Fibroblast of lung (primary cell): ENCODE data around the gene ADRB2. TPM values are rescaled to one million over a fixed set of nuclear protein-coding genes. Genes with fewer than 3 reads are reported as not detected.

Experiments
- DNase-seq, 2 donors: peaks; one replicate each; pipeline versions ENCODE4 v3.0.0 to v3.0.0-alpha.2; 2010; ENCODE audit warnings: low read depth in 2 of 2
- H2AFZ ChIP-seq: 2 replicates; pipeline ENCODE4 v1.5.1; 2012; ENCODE audit warnings: low read length, control low read depth, inconsistent platforms
- H3K27ac ChIP-seq: 2 replicates; pipeline ENCODE4 v1.5.1; 2011; ENCODE audit warnings: low read length, control low read depth; ENCODE audit not compliant: insufficient read depth
- H3K27me3 ChIP-seq: 2 replicates; pipeline ENCODE4 v1.5.1; 2011; ENCODE audit warnings: mild to moderate bottlenecking, low read length; ENCODE audit not compliant: control insufficient read depth, insufficient read depth
- H3K36me3 ChIP-seq: 2 replicates; pipeline ENCODE4 v1.5.1; 2011; ENCODE audit warnings: low read length; ENCODE audit not compliant: control insufficient read depth, insufficient read depth
- H3K4me1 ChIP-seq: 2 replicates; pipeline ENCODE4 v1.5.1; 2011; ENCODE audit warnings: low read length; ENCODE audit not compliant: control insufficient read depth, insufficient read depth; ENCODE audit errors: extremely low read depth
- H3K4me2 ChIP-seq: 2 replicates; pipeline ENCODE4 v1.5.1; 2011; ENCODE audit warnings: low read length, control low read depth; ENCODE audit not compliant: insufficient read depth; ENCODE audit errors: extremely low read depth
- H3K4me3 ChIP-seq, 4 experiments: fragments of 200-600 bp in 1 of 4; sonication (generic) in 1 of 4; replicated peaks in 1 of 4; 2 replicates each; pipeline ENCODE4 v1.5.1; 2011 to 2016; ENCODE audit warnings: low read length in 4 of 4, low read depth in 3 of 4, mild to moderate bottlenecking in 3 of 4, control low read depth in 2 of 4, inconsistent platforms in 1 of 4, mixed read lengths in 1 of 4; ENCODE audit not compliant: insufficient read depth in 1 of 4; ENCODE audit errors: control extremely low read depth in 1 of 4
- H3K79me2 ChIP-seq: 2 replicates; pipeline ENCODE4 v1.5.1; 2012; ENCODE audit warnings: mild to moderate bottlenecking, low read length, inconsistent platforms; ENCODE audit not compliant: control insufficient read depth, insufficient read depth
- H3K9ac ChIP-seq: 2 replicates; pipeline ENCODE4 v1.5.1; 2011; ENCODE audit warnings: mild to moderate bottlenecking, low read length, control low read depth; ENCODE audit not compliant: insufficient read depth
- H3K9me3 ChIP-seq: 2 replicates; pipeline ENCODE4 v1.5.1; 2012; ENCODE audit warnings: low read depth, low read length; ENCODE audit not compliant: control insufficient read depth, insufficient read depth
- H4K20me1 ChIP-seq: 2 replicates; pipeline ENCODE4 v1.5.1; 2011; ENCODE audit warnings: low read length; ENCODE audit not compliant: control insufficient read depth, insufficient read depth; ENCODE audit errors: extremely low read depth
- CTCF ChIP-seq, 2 donors: IDR thresholded peaks in 1 of 2; conservative IDR thresholded peaks in 1 of 2; 1 replicate in 1 of 2; 2 replicates in 1 of 2; pipeline ENCODE4 v1.5.1; 2011 to 2012; ENCODE audit warnings: low read length in 2 of 2, control low read depth in 1 of 2, inconsistent platforms in 1 of 2, low read depth in 1 of 2, mild to moderate bottlenecking in 1 of 2
- EZH2 ChIP-seq: IDR thresholded peaks from 2 replicates; pipeline ENCODE4 v1.5.1; 2012; ENCODE audit warnings: low read length, control low read depth, mild to moderate bottlenecking; ENCODE audit errors: missing control alignments
- polyA plus RNA-seq, 2 donors: library from polyadenylated mRNA; depleted of rRNA in 1 of 2; stranded (reverse) in 1 of 2; unstranded in 1 of 2; fragments of >200 nt; gene quantifications; 2 replicates each; pipeline ENCODE4 v1.2.1, GENCODE V29; 2011 to 2012; ENCODE audit warnings: missing spikeins in 1 of 2
- total RNA-seq: library from RNA; depleted of rRNA; stranded (reverse); fragments of >200 nt; gene quantifications from 2 replicates; pipeline ENCODE4 v1.2.1, GENCODE V29; 2014

The ADRB2 gene
- total and polyA plus RNA-seq, 2 donors (not counting 1 experiment from before 2014, with no cell fraction given), result 0.60 to 4.5 TPM

- Histone ChIP-seq H3K79me2 (no peaks in the 10 kb centered on the region), H3K27ac (no peak overlapping the region), H3K9me3 (no peaks in the 10 kb centered on the region), H3K9ac (no peak overlapping the region), H4K20me1 (no peaks in the 10 kb centered on the region), H2AFZ (no peak overlapping the region), H3K4me2 (no peak overlapping the region), H3K4me3 (no peak overlapping the region), H3K36me3 (no peaks in the 10 kb centered on the region), H3K4me1 (no peaks in the 10 kb centered on the region), H3K27me3 (no peaks in the 10 kb centered on the region)
- TF ChIP-seq CTCF (conservative IDR thresholded peaks at IDR 0.05 in 1 of 2, IDR thresholded peaks at IDR 0.05 in 1 of 2; ENCODE audit: low read depth in 1 of 2, low read length in 2 of 2) (no peak), EZH2 (no peak)
- no peak for DNase-seq
These were observed 10.8 kb upstream of the ADRB2 start for GRCh38 chr5:148815578-148815977.

- Histone ChIP-seq H3K9me3 (no peaks in the 10 kb centered on the region), H3K79me2 (no peaks in the 10 kb centered on the region), H3K9ac (no peak overlapping the region), H3K27ac (no peak overlapping the region), H4K20me1 (no peaks in the 10 kb centered on the region), H3K4me3 (no peak overlapping the region), H3K27me3 (no peaks in the 10 kb centered on the region), H3K36me3 (no peaks in the 10 kb centered on the region), H3K4me1 (no peaks in the 10 kb centered on the region), H3K4me2 (no peak overlapping the region), H2AFZ (no peak overlapping the region)
- no peak for DNase-seq
- TF ChIP-seq EZH2 (no peak), CTCF (conservative IDR thresholded peaks at IDR 0.05 in 1 of 2, IDR thresholded peaks at IDR 0.05 in 1 of 2; ENCODE audit: low read depth in 1 of 2, low read length in 2 of 2) (no peak)
These were observed 10.1 kb upstream of the ADRB2 start for GRCh38 chr5:148816357-148816756.

DNA sequence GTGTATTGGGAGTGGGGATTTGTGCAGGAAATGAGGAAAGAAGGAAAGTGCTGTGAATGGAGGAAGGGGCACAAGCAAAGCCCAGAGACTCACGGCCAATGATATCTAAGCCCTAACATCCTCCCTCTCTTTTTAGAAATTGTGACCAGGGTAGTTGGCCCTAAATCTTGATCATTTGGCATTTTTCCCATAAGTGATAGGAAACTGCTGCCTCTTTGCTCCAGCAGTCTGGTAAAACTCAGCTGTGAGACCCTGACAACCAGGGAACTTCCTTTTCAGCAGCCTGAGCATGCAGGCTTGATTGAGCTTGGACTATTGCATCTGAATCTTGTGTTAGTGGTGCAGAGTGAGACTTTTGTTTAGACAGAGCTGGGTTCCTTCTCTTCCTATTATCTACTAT lies 9.6 kb upstream of the ADRB2 start:
- no peak for TF ChIP-seq CTCF (conservative IDR thresholded peaks at IDR 0.05 in 1 of 2, IDR thresholded peaks at IDR 0.05 in 1 of 2; ENCODE audit: low read depth in 1 of 2, low read length in 2 of 2)
- no peak for TF ChIP-seq EZH2

More for the DNA sequence above, 9.6 kb upstream of the ADRB2 start:
- no peaks in the 10 kb centered on the region for H3K36me3 ChIP-seq
- no peak overlapping the region for H3K27ac ChIP-seq
- no peak for DNase-seq
- no peak overlapping the region for H3K9ac ChIP-seq
- no peaks in the 10 kb centered on the region for H3K27me3 ChIP-seq
- no peaks in the 10 kb centered on the region for H3K4me1 ChIP-seq
- no peaks in the 10 kb centered on the region for H3K79me2 ChIP-seq
- H3K4me2 ChIP-seq, result no peak overlapping the region
- no peak overlapping the region for H3K4me3 ChIP-seq
- H2AFZ ChIP-seq, result no peak overlapping the region
- H3K9me3 ChIP-seq, result no peaks in the 10 kb centered on the region
- H4K20me1 ChIP-seq, result no peaks in the 10 kb centered on the region
